ENCODE measurements around the gene AFTPH.
"Not testable (repeated sequence)": the region's sequence is repeated elsewhere in the genome, so short reads cannot be mapped to it uniquely, and the experiment has no call there.

Gene AFTPH

GRCh38 chr2:64493788-64494187 lies 30.3 kb upstream of the AFTPH start:
- no peak for DNase-seq (ENCODE audit: low spot score)

GRCh38 chr2:64498438-64498837 lies 25.7 kb upstream of the AFTPH start:
- DNase-seq (ENCODE audit: low spot score), result no peak

- DNase-seq (ENCODE audit: low spot score), result no peak
Measured at GRCh38 chr2:64500549-64500948, 23.6 kb upstream of the AFTPH start.

- no peak for DNase-seq (ENCODE audit: low spot score)
Measured at GRCh38 chr2:64501946-64502345, 22.2 kb upstream of the AFTPH start.

- no peak for DNase-seq (ENCODE audit: low spot score)
Measured at GRCh38 chr2:64502860-64503259, 21.3 kb upstream of the AFTPH start.

- no peak for DNase-seq (ENCODE audit: low spot score)
Measured at GRCh38 chr2:64504774-64505720, 19.1 kb upstream of the AFTPH start.

GRCh38 chr2:64506686-64507085 lies 17.4 kb upstream of the AFTPH start:
- DNase-seq (ENCODE audit: low spot score), result no peak

- DNase-seq (ENCODE audit: low spot score), result no peak
Measured at GRCh38 chr2:64514008-64514407, 10.1 kb upstream of the AFTPH start.

GRCh38 chr2:64515086-64515485 lies 9.0 kb upstream of the AFTPH start:
- no peak for DNase-seq (ENCODE audit: low spot score)

GRCh38 chr2:64516651-64517510 lies 7.2 kb upstream of the AFTPH start:
- DNase-seq (ENCODE audit: low spot score), result no peak

GRCh38 chr2:64517511-64517884 lies 6.6 kb upstream of the AFTPH start:
- DNase-seq (ENCODE audit: low spot score), result no peak

GRCh38 chr2:64522843-64523428 lies 1.2 kb upstream of the AFTPH start:
- DNase-seq (ENCODE audit: low spot score), result peak; percentile 88

- peak; percentile 14 for DNase-seq (ENCODE audit: low spot score)
Measured at GRCh38 chr2:64524604-64525316, 632 bp downstream of the AFTPH start.

- DNase-seq (ENCODE audit: low spot score), result peak; percentile 62
Measured at GRCh38 chr2:64525317-64525613, 1.1 kb downstream of the AFTPH start.

- DNase-seq (ENCODE audit: low spot score), result no peak
Measured at GRCh38 chr2:64526034-64526433, 1.9 kb downstream of the AFTPH start.

- not testable (repeated sequence) for DNase-seq (ENCODE audit: low spot score)
Measured at GRCh38 chr2:64530946-64531345, 6.8 kb downstream of the AFTPH start.

GRCh38 chr2:64532030-64532429 lies 7.9 kb downstream of the AFTPH start:
- no peak for DNase-seq (ENCODE audit: low spot score)

- DNase-seq (ENCODE audit: low spot score), result no peak
Measured at GRCh38 chr2:64533882-64534281, 9.8 kb downstream of the AFTPH start.

GRCh38 chr2:64534363-64534762 lies 10.2 kb downstream of the AFTPH start:
- DNase-seq (ENCODE audit: low spot score), result no peak

- no peak for DNase-seq (ENCODE audit: low spot score)
Measured at GRCh38 chr2:64535024-64535423, 10.9 kb downstream of the AFTPH start.

GRCh38 chr2:64537991-64538390 lies 13.9 kb downstream of the AFTPH start:
- no peak for DNase-seq (ENCODE audit: low spot score)

GRCh38 chr2:64538764-64539433 lies 14.8 kb downstream of the AFTPH start:
- DNase-seq (ENCODE audit: low spot score), result no peak
